Fibroblast of mammary gland (primary cell): ENCODE data around the gene SH3TC2.
"Not testable (repeated sequence)": the region's sequence is repeated elsewhere in the genome, so short reads cannot be mapped to it uniquely, and the experiment has no call there.

ENCODE experiments used
- DNase-seq: peaks from one replicate; pipeline ENCODE4 v3.0.0-alpha.2; 2010; ENCODE audit warnings: low read depth
- H3K4me3 ChIP-seq: 2 replicates; pipeline ENCODE4 v1.5.1; 2011; ENCODE audit warnings: low read depth, mild to moderate bottlenecking, low read length, moderate library complexity; ENCODE audit not compliant: control insufficient read depth
- TF ChIP-seq, protein P1 (sequence below): conservative IDR thresholded peaks from 2 replicates; pipeline ENCODE4 v1.5.1; 2011; ENCODE audit warnings: low read depth, low read length, inconsistent platforms; ENCODE audit not compliant: control insufficient read depth, insufficient read depth

The SH3TC2 gene

DNA sequence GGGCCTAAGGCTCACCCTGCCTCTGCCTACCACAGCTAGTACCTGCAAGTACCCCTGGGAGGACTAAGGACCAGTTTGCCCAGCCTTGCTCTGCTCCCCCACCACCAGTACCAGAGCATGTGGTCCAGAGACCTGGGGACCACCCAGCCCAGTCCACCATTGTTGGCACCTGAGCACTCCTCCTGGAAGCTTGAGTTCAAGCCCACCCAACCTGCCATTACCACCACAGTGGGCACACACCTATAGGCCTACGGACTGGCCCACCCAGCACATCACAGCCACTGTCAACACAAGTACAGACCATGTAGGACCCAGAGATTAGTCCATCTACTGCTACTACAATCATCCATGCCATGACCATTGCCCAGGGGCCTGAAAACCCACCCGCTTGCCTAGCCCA, 30.8 kb upstream of the SH3TC2 start:
- no peak overlapping the region for H3K4me3 ChIP-seq
- TF ChIP-seq, protein P1, sequence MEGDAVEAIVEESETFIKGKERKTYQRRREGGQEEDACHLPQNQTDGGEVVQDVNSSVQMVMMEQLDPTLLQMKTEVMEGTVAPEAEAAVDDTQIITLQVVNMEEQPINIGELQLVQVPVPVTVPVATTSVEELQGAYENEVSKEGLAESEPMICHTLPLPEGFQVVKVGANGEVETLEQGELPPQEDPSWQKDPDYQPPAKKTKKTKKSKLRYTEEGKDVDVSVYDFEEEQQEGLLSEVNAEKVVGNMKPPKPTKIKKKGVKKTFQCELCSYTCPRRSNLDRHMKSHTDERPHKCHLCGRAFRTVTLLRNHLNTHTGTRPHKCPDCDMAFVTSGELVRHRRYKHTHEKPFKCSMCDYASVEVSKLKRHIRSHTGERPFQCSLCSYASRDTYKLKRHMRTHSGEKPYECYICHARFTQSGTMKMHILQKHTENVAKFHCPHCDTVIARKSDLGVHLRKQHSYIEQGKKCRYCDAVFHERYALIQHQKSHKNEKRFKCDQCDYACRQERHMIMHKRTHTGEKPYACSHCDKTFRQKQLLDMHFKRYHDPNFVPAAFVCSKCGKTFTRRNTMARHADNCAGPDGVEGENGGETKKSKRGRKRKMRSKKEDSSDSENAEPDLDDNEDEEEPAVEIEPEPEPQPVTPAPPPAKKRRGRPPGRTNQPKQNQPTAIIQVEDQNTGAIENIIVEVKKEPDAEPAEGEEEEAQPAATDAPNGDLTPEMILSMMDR, result no peak
- no peak for DNase-seq

GRCh38 chr5:149089796-149090195, 26.9 kb upstream of the SH3TC2 start:
- H3K4me3 ChIP-seq, result no peak overlapping the region
- DNase-seq, result no peak
- TF ChIP-seq, protein P1, result no peak

DNA sequence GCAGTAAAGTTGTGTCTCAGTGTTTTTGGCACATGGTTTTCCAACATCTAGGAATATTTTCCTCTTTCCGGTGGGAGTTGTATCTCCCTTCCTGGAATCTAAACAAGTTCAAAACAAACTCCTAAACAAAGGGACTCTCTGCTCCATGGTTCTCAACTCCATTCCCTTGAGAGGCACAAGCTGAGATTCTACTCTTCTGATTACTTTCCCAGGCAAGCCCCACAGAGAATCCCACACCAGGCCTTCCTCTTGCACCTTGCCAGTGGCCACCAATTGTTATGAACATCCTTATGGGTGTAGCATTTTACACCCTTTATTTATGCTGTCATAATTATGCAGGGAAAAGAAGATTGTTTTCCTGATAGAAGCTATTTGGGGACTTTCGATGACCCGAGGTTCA, 25.8 kb upstream of the SH3TC2 start:
- no peak overlapping the region for H3K4me3 ChIP-seq
- no peak for DNase-seq
- TF ChIP-seq, protein P1, result no peak

DNA sequence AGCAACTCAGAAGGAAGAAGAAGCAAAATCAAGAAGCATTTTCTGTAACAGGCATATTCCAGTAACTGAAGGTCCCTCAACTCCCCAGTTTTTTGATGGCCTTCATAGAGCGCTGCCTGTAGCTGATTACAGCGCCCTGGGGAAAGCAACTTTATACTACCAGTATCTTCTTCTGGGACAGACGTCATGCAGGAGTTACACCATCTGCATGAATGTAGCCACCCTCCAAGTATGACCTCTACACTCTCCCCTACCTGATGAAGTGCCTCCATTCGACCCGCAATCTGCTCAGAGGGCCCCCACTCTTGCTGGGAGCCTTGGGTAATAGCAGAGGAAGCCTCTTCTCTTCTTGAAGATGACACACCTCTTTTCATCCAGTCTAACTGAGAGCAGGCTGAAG, 21.0 kb upstream of the SH3TC2 start:
- TF ChIP-seq, protein P1, result no peak
- no peak for DNase-seq
- H3K4me3 ChIP-seq, result no peak overlapping the region

GRCh38 chr5:149082271-149082670, 19.4 kb upstream of the SH3TC2 start:
- no peak overlapping the region for H3K4me3 ChIP-seq
- TF ChIP-seq, protein P1, result no peak
- no peak for DNase-seq

DNA sequence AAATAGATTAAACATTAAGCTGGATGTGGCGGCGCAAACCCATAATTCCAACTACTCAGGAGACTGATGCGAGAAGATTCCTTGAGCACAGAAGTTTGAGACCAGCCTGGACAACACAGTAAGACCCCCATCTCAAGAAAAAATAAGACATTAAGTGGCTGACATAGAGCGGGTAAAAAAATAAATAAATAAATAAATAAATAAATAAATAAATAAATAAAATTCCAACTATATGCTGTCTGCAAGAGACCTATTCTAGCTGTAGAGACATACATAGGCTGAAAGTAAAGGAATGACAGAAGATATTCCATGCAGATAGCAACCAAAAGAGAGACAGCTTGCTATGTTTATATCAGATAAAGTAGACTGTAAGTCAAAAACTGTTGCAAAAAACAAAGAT, 17.4 kb upstream of the SH3TC2 start:
- no peak for DNase-seq
- TF ChIP-seq, protein P1, result no peak
- H3K4me3 ChIP-seq, result no peak overlapping the region

DNA sequence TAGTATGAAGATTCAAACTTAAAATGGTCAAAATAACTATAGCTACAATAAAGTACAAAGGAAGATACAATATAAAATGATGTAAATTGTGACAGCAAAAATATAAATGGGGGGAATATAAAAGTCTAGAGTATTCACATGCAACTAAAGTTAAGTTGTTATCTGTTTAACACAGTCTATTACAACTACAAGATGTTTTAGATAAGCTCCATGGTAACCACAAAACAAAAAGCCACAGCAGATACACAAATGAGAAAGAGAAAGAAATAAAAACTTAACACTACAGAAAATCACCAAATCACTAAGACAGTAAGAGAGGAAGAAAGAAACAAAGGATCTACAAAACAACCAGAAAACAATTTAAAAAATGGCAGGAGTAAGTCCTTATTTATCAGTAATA, 17.0 kb upstream of the SH3TC2 start:
- H3K4me3 ChIP-seq, result no peak overlapping the region
- no peak for DNase-seq
- TF ChIP-seq, protein P1, result no peak

- not testable (repeated sequence) for DNase-seq, H3K4me3 ChIP-seq
Measured at GRCh38 chr5:149074071-149074470, 11.2 kb upstream of the SH3TC2 start.
